Measurements from ENCODE around the gene GLRX3. TPM values are rescaled to one million over a fixed set of nuclear protein-coding genes. Genes with fewer than 3 reads are reported as not detected.

GLRX3 gene
- total and polyA plus RNA-seq, 2 of the 13 experiments (the other 11 are each of a cell fraction or from before 2014, with no cell fraction given): 91.4 to 135 TPM

GRCh38 chr10:130190055-130190736, 54.0 kb downstream of the GLRX3 start (continued):
- TF ChIP-seq TEAD3 (CRISPR knock-in tag; optimal IDR thresholded peaks at IDR 0.05; ENCODE audit: borderline replicate concordance) (peak; percentile 42), SIN3A (IDR thresholded peaks at IDR 0.05; ENCODE audit: borderline replicate concordance, low read depth, low read length) (no peak), TGIF2 (CRISPR knock-in tag; IDR thresholded peaks at IDR 0.05) (no peak), ZNF7 (CRISPR knock-in tag; IDR thresholded peaks at IDR 0.05) (no peak), BHLHE40 (IDR thresholded peaks at IDR 0.05; ENCODE audit: low read length) (no peak; the same call in 1 of the 2 replicates), ZNF383 (CRISPR knock-in tag; IDR thresholded peaks at IDR 0.05; ENCODE audit: borderline replicate concordance) (no peak), MZF1 (CRISPR knock-in tag; IDR thresholded peaks at IDR 0.05; ENCODE audit: borderline replicate concordance) (no peak), ZNF335 (CRISPR knock-in tag; IDR thresholded peaks at IDR 0.05) (no peak), MED13 (CRISPR knock-in tag; IDR thresholded peaks at IDR 0.05) (no peak), ZBTB7A (CRISPR knock-in tag; IDR thresholded peaks at IDR 0.05) (no peak), ZFP91 (CRISPR knock-in tag; IDR thresholded peaks at IDR 0.05; ENCODE audit: borderline replicate concordance) (peak; percentile 89), NBN (conservative IDR thresholded peaks at IDR 0.05) (no peak), ZNF768 (CRISPR knock-in tag; IDR thresholded peaks at IDR 0.05) (peak; percentile 48; the same call in 1 of the 2 replicates), STAG1 (CRISPR knock-in tag; IDR thresholded peaks at IDR 0.05) (peak; percentile 95), MEIS1 (CRISPR knock-in tag; IDR thresholded peaks at IDR 0.05; ENCODE audit: borderline replicate concordance) (0 out of 2 replicates have a peak, but pooled peaks have one; percentile 36), BCL6 (CRISPR knock-in tag; IDR thresholded peaks at IDR 0.05) (peak; percentile 13; the same call in 1 of the 2 replicates), GRHL1 (CRISPR knock-in tag; conservative IDR thresholded peaks at IDR 0.05) (no peak), TEAD2 (CRISPR knock-in tag; IDR thresholded peaks at IDR 0.05) (peak; percentile 71; the same call in 1 of the 2 replicates), KDM5A (IDR thresholded peaks at IDR 0.05; ENCODE audit: borderline replicate concordance, low read length) (no peak), ZNF337 (CRISPR knock-in tag; IDR thresholded peaks at IDR 0.05; ENCODE audit: borderline replicate concordance, low read depth) (no peak), NFE2L1 (CRISPR knock-in tag; IDR thresholded peaks at IDR 0.05; ENCODE audit: borderline replicate concordance) (no peak), MAFG (CRISPR knock-in tag; IDR thresholded peaks at IDR 0.05) (no peak), ATF7-NPFF (CRISPR knock-in tag; IDR thresholded peaks at IDR 0.05; ENCODE audit: low read depth) (peak; percentile 92), ZNF816 (CRISPR knock-in tag; IDR thresholded peaks at IDR 0.05; ENCODE audit: borderline replicate concordance) (no peak), ADNP (CRISPR knock-in tag; IDR thresholded peaks at IDR 0.05) (0 out of 2 replicates have a peak, but pooled peaks have one; percentile 75), RELA (CRISPR knock-in tag; IDR thresholded peaks at IDR 0.05) (peak; percentile 72), ZFP37 (CRISPR knock-in tag; IDR thresholded peaks at IDR 0.05; ENCODE audit: borderline replicate concordance) (no peak), IKZF4 (CRISPR knock-in tag; IDR thresholded peaks at IDR 0.05; ENCODE audit: borderline replicate concordance, low read depth, not compliant biosample characterization) (peak; percentile 59), PCBP1 (IDR thresholded peaks at IDR 0.05; ENCODE audit: borderline replicate concordance, low read depth, low read length) (no peak)

Data from HepG2 (cell line).